Posterior cingulate gyrus (tissue), 11 donors: ENCODE data around the gene EFCAB8.
A peak's percentile ranks its signal among the peaks of the same experiment; 100 is the strongest.
"Not testable (repeated sequence)": the region's sequence is repeated elsewhere in the genome, so short reads cannot be mapped to it uniquely, and the experiment has no call there.

Source experiments
- DNase-seq, 10 donors: peaks; one replicate each; pipeline versions ENCODE4 v3.0.0 to v3.0.0-alpha.2; 2020 to 2021; ENCODE audit warnings: mixed read lengths in 3 of 10
- intact Hi-C: fragments of 100-400 bp; cut with DNase I; formaldehyde crosslinking; loops from one replicate; pipeline ENCODE4 v1.15.1; 2023

Gene EFCAB8

DNA sequence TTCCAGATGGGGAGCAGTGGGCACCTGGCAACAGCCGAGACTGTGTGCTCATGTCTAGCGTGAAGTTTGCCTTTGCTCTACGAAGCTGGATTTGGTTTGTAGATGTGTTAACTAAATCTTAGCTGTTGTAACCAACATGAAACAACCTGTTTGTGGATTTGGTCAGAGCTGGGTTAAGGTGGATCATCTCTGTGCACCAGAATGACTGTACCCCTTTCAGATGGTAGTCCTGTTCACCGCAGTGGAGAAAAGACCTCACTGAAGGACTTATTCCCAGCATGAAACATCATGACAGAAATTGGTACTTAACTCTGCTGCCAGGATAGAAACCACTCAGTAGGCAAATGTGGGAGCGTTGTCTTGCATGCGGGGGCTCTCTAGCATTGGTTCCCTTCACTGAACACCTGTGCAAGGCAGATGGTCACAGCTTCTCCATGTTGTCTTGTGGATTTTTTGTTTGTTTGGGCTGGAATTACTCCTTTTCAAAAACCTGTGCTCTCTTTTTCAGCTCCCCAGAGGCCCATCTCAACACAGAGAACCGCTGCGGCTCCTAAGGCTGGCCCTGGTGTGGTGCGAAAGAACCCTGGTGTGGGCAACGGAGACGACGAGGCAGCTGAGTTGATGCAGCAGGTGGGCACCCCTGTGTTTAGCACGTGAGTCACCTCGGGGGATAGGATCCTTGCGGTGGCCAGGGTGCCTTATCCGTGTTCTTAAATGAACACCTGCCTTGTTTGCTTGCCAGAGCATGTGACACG is 19.3 kb upstream of the EFCAB8 start:
- intact Hi-C loops = no loop called here
- DNase-seq = peak in 1 of 10 donors; percentile 78

DNA sequence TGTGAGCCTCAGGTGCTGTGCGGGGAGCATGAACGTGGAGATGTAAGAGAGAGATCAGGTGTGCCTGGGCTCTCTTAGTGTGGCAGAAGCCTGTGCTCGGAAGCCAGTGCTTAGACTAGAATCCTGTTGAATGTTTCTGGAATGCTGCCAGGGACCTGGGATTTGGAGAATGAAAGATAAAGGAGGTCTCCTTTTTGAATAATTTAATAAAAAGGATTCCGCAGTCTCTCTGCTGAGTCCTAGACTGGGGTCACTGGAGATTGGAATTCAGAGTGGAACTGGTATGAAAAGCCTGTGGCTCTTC is 18.8 kb upstream of the EFCAB8 start:
- no peak for DNase-seq
- intact Hi-C loops = no loop called here

DNA sequence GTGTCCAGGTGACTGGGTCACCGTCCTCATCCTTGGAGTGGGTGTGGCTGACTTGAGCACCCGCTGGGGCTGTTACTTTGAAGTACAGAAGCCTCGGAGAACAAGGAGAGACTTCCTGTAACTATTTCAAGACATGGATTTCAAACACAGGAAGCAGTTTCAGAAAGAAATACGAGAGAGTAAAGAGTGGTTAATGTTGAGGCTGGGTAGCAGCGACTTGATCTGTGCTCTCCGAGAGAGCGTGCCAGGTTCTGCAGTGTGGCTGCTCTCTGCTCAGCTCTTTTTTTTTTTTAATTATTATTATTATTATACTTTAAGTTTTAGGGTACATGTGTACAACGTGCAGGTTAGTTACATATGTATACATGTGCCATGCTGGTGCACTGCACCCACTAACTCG is 17.5 kb upstream of the EFCAB8 start:
- intact Hi-C loops = no loop called here
- no peak for DNase-seq

DNA sequence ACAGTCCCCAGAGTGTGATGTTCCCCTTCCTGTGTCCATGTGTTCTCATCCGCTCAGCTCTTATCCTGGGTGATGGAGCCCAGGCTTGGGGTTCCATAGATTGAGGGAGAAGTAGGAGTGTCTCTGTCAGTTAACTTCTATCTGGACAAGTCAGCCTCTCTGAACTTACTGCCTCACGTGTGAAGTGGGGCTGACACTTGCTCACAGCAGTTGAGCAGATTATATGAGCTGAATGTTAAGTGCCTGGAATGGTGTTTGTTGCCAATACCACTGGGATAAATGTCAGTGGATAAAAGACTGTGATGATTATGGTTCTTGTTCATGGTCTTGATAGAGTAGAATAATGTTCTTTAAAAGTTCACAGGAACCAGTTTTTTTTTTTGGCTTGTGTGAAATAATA is 17.1 kb upstream of the EFCAB8 start:
- intact Hi-C loops = no loop called here
- DNase-seq = no peak

DNA sequence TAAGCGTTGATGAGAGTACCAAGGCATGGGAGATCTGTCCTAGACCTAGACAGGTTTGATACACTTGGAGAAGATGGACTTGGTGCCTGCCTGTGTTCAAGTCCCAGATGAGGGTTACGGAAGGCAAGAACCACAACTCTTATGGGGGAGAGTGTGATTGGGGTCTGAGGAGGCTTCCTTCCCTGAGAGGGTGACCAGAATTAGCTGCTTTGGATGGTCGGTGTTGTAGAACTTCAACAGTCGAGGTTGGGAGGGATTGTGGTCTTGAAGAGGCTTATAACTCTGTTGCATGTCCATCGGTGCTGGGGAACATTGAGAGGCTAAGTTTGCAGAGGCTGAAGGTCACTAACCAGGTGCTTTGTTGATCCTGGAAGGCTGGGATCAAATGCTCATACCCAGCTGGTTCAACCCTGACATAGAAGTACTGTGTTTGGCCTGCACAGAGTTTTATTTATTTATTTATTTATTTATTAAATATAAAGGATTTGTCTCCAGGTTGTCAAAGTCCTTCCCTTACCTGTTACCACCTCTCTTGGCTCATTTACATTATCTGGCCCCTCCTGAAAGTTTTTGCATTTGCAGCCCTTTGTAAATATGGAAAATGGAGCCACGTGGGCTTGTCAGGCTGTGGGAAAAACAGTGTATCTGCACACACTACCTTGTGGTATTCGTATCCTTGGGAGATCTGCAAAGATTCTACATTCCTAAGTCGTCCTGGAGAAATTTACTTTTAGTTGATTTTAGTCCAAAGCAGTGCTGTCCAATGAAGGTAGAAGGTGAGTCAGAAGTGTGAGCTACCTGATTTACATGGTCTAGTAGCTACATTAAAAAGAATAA is 15.8 kb upstream of the EFCAB8 start:
- intact Hi-C loops = no loop called here
- DNase-seq = no peak

DNA sequence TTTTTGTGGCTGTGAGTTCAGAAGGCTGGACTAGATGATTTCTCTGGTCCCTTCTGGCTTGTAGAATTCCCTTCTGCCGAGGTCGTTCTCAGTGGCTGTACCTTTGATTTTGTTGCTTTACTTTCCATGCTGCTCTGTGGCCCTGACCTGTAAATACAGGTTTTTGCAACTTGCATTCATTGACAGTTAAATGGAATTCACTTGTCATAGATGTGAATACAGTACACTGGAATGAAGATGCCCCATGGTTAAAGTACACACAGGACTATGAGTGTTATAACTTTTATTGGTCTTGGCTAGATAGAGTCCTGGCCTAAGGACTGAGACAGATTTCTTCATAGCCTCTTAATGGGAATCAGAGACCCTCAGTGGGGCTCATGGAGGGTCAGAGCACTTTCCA is 12.9 kb upstream of the EFCAB8 start:
- DNase-seq = no peak
- intact Hi-C loops = no loop called here

DNA sequence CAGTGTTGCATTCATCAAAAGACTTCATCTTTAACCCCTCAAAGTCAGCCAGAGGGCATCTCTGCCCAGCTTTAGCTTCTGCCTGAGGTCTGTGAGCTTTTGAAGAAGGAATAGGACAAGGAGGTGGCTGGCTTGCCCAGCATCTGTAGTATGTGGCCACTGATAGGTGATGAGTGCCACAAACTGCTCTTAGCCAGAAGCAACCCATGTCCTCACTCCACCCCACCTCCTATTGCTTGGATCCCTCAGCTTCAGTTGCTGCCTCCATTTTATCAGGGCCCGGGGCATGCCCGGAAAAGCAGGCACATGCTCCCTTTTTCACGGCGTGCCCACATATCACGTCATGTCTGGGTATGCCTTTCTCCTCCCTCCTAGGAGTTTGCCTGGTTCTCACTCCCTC is 11.9 kb upstream of the EFCAB8 start:
- no peak for DNase-seq
- intact Hi-C loops = no loop called here

DNA sequence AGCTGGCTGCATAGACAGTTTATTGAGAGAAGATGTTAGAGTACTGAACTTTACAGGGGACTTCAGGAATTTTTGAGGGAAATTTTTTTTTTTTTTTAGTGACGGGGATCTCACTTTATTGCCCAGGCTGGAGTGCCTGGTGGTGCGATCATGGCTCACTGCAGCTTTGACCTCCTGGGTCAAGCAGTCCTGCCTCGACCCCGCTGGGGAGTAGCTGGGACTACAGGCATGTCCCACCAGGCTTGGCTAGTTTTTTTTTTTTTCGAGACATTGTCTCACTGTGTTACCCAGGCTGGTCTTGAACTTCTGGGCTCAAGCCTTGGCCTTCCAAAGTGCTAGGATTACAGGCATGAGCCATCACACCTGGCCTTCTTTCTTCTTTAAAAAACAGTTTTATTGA is 10.8 kb upstream of the EFCAB8 start:
- intact Hi-C loops = no loop called here
- DNase-seq = no peak

DNA sequence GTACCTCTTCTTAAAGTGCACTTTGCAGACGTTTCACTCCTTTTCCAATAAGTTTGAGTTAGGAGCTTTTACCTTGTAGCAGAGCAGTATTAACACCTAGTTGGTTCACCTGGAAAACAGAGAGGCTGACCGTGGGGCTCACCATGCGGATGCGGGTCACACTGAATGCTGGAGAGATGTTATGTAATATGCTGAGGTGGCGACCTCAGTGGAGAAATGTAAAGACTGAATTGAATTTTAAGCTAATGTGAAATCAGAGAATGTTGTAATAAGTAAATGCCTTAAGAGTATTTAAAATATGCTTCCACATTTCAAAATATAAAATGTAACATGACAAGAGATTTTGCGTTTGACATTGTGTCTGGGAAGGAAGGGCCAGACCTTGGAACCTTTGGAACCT is 9.9 kb upstream of the EFCAB8 start:
- intact Hi-C loops = no loop called here
- no peak for DNase-seq

DNA sequence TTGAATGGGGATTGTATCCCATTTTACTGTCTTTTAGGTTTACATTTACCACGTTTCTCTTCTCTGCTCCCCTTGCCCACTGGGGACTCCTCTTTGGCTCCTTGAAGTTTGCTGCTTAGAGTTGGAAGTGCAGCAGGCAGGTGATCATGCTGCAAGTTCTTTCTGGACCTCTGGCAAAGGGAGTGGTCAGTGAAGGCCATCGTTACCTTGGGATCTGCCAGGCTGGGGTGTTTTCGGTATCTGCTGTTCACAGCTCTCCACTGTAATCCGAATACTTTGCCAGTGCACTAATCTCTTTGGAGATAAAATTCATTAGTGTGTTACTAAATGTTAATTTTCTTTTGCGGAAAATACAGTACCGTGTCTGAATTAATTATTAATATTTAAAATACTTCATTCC is 9.1 kb upstream of the EFCAB8 start:
- no peak for DNase-seq
- intact Hi-C loops = no loop called here

DNA sequence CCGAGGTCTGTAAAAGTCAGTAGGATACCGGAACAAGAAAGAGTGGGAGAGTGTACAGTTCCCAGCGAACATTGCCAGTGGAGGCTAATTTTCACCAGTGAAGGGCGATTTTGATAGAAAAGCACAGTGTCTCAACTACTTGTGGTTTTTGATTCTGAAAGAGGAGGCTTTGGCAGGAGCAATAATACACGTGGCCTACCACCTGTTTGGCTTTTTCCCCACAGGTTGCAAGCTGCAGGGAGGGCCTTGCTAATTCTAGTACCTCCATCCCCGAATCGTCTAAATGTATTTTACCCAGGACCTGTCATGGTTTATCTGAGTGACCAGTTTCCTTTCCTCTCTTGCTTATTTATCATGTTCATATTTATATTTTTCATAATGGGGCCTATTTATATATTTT is 3.3 kb upstream of the EFCAB8 start:
- no peak for DNase-seq
- intact Hi-C loops = no loop called here

DNA sequence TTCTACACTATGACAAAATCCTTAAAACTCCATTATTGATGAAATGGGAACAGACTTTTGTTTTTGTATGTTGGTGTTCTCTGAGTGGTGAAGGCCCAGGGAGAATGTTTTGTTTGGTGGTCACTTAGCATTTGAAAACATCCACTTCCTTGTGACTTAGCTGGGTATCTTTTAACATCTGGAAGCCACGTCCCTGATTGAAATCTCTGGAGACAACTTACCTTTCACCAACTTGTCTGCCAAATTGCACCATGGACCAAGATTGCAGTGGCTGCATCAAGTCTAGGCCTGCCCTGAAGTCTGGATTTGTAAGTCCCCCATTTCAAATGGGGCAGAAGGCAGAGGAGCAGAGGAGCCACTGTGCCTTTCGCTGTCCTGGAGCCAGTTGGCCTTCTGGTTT is 534 bp upstream of the EFCAB8 start:
- no peak for DNase-seq
- intact Hi-C loops = no loop called here

DNA sequence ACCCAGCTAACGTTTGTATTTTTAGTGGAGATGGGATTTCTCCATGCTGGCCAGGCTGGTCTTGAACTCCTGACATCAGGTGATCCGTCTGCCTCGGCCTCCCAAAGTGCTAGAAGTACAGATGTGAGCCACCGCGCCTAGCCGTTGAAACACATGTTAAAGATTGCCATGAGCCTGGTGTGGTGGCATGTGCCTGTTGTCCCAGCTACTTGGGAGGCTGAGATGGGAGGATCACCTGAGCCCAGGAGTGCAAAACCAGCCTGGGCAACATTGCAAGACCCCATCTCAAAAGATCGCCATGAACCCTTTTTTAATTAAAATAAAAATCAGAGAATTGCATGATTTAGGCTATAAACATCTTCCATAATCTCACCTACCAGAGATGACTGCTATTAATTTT is 2.7 kb downstream of the EFCAB8 start:
- intact Hi-C loops = no loop called here
- no peak for DNase-seq

DNA sequence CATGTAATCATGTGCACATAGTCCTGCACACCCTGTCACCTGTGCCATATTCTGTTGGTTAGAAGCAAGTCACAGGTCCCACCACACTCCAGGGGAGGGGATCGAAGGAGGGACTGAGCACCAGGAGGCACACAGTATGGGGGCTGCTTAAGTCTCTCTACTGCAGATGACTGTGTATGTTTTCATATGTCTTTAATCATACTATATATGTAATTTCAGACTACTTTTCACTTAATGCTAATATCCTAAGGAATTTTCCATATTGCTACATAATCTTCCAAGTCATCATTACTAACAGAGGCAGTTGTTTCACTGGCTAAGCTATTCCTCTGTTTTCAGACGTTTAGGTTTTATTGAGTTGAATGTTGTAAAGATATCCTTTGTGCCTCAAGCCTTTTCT is 10.8 kb downstream of the EFCAB8 start:
- DNase-seq = no peak
- intact Hi-C loops = no loop called here

DNA sequence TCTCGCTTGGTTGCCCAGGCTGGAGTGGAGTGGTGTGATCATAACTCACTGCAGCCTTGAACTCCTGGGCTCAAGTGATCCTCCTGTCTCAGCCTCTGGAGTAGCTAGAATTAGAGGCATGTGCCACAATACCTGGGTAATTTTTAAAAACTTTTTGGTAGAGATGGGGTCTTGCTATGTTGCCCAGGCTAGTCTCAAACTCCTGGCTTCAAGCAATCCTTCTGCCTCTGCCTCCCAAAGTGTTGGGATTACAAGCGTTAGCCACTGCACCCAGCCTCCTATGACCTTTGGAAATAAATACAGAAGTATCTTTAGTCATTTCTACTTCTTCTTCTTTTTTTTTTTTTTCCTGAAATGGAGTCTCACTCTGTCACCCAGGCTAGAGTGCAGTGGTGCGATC is 11.8 kb downstream of the EFCAB8 start:
- intact Hi-C loops, DNase-seq: not testable (repeated sequence)

DNA sequence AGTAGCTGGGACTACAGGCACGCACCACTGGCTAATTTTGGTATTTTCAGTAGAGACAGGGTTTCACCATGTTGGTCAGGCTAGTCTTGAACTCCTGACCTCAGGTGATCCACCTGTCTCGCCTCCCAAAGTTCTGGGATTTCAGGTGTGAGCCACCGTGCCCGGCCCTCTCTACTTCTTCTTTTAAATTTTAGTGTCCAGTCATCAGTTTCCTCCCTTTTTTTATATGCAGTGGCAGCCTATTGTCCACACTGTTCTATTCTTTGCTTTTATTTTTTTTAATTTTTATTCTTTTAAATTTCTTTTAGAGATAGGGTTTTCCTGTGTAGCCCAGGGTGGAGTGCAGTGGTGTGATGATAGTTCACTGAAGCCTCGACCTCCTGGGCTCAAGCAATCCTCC is 12.3 kb downstream of the EFCAB8 start:
- intact Hi-C loops = no loop called here
- DNase-seq = no peak

DNA sequence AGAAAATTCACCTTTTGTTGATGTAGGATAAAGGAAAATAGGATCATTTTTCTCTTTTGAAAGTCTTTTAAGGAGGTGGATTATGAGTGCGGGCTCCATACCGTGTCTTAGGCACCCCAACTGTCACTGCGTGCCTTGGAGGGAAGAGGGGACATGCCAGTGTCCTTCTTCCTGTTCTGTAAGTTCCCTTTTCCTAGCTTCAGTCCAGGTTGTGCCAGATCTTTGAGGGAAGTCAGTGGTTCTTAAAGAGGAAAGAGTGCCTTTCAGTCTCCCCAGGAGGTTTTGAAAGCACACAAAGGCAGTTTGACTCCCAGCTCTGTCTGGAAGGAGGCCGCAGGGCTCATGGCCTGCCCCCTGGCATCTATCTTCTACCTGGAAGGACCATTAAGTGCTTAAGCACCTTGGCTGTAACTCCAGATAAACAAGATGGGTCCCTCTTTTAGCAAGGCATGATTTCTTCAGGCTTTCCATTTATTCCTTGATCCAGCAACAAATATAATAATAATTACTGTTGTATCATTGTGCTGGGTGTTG is 13.0 kb downstream of the EFCAB8 start:
- intact Hi-C loops = no loop called here
- DNase-seq = no peak

DNA sequence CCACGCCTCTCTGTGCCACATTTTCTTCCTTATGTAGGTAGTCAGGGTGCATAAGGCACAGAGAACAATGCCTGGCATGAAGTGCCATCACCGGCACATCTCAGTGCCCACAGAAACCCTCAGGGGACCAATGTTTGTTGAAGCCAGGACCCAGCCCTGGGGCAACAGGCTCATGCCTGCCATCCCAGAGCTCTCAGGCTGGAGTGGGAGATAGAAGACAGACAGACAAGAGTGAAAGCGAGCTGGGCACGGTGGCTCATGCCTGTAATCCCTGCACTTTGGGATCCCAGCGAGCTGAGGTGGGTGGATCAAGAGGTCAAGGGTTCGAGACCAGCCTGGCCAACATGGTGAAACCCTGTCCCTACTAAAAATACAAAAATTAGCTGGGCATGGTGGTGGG is 13.5 kb downstream of the EFCAB8 start:
- DNase-seq = no peak
- intact Hi-C loops = no loop called here

DNA sequence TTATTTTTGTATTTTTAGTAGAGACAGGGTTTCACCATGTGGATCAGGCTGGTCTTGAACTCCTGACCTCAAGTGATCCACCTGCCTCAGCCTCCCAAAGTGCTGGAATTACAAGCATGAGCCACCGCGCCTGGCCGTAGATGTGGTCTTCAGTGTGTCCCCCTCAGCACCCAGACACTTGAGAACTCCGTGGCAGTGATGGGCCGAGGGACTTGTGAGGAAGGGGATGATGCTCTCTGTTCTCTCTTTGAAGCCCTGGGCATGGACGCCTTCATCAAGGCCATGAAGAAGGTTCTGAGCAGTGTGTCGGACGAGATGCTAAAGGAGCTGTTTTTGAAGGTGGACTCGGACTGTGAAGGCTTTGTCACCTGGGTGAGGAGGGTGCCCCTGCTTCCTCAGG is 16.9 kb downstream of the EFCAB8 start:
- DNase-seq = peak in 1 of 10 donors; percentile 45

DNA sequence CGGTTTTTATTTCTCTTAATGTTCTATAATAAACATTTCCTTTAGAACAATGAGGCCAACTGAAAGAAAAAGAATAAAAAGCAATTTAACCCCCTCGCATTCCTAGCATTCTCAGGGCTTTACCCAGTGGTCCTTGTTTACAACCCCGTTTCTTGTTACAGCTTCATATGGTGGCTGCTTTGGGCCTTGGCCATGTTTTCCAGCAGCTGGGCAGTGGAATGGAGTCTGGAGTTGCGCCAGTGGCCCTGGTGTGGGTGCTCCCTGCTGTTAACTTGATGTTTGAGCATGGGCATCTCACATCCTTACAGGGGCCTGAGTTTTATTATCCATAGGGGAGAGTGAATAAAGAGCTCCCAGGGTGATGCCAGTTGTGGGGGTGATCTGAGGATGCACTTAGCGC is 18.8 kb downstream of the EFCAB8 start:
- no peak for DNase-seq
- intact Hi-C loops = no loop called here

More for the DNA sequence above, 16.9 kb downstream of the EFCAB8 start:
- intact Hi-C loops = no loop called here

DNA sequence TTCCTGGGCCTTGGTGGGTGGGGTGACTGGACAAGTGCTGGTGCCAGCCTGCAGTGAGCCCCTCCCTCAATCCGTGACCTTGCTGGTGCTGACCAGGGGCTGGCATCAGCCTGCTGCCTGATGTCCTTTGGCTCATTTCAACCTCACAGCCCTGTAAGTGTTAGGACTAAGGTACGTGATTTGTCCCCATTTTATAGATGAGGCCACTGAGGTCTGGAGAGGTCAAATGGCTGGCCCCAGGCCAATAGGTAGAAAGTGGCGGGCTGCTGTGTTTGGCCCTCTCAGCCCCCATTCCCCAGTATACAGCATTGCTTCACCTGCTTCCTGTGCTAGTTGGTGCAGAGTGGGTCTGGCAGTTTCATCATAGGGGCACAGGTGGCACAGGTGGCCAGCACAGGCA is 20.1 kb downstream of the EFCAB8 start:
- intact Hi-C loops = no loop called here
- DNase-seq = peak in 1 of 10 donors; percentile 31

DNA sequence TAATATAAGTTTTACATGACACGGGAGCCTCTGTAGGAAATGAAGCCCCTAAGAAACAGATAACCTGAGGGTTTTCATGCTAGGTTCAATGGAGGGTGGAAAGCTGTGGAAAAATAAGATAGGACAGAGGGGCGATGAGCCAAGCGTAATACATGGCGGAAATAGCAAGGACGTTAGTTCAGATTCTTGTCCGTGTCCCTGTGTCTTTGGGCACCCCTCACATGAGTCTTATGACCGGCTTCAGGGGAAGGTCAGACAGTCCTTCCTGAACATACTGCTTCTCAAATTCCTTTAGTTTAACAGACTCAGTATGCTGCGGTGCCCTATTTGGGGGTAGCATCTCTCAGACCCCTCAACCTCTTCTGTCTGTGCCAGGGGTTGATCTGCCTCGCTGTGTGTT is 20.8 kb downstream of the EFCAB8 start:
- intact Hi-C loops = no loop called here
- DNase-seq = peak in 1 of 10 donors; percentile 6
